NK-92 (cell line): ENCODE results near the gene SEC23A.

Experiments
- DNase-seq: peaks from one replicate; lab custom pipeline; 2025; ENCODE audit not compliant: unreplicated experiment; lab: John Stamatoyannopoulos, UW

The SEC23A gene

DNA sequence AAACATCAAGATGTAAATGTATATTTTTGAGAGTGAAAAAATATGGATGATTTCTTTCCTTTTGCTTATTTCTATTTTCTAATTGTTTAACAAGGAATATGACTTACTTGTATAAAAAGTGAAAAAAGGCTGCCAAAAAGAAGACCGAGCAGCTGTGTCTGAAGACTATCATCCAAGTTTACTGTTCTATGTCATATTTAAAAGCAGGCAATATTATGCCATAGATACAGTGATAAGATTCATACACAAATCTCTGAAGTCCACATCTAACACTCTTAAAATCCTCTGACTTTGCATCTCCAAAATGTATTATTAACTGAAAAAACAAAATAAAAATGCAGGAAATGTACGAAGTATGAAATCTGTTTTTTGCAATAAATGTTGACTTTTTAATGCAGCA, 109.1 kb downstream of the SEC23A start:
- no peak for DNase-seq

DNA sequence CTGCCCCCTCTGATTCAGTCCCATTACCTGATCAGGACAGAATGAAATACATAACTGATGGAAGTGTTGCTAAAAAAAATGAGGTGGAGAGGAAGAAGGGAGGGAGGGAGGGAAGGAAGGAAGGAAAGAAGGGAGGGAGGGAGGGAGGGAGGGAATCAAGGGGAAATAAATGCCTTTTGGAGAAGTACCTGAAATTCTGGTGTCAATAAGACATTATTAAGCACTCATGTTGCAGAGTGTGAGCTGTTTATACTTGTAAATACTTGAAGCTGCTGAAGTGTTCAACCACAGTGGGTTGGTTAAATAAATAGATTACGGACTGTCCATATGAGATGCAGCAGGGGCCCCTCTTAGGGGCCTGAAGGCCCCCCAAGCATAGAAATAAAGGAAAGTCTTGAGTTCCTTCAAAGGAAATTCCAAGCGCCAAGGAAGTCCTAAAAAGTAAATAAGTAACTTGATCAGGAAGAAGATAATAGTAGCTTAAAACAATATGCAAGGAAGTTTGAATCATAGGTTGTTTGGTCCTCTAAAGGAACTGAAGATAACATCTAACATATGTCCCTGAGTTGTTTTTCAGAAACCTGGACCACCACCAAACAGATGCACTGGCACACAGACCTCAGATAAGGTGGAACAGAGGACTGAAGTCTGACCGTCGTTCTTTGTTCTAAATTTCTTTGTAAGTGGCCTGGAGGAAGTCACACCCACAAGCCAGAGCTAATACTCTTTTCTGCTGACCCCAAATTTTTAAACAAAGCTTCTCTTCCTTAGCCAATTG, 110.8 kb downstream of the SEC23A start:
- DNase-seq: no peak

DNA sequence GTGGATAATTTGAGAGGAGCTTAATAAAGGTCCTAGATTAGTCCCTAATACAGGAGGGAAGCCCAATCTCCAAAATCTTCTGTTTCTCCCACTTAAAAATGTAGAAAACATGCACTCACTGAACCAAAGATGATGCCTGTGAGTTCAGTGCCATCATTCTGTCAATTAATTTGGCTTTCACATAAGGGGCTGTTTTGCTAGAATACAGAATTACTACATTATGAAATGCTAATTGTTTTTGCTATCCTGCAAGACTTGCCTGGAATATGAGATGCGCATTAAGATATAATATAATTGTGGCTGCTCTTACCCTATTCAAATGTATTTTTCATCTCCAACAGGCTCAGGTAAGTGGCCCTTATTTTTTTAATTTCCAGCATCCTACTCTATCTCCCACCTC, 111.7 kb downstream of the SEC23A start:
- no peak for DNase-seq

- no peak for DNase-seq
Observed at GRCh38 chr14:38989922-38990546, 113.0 kb downstream of the SEC23A start.

- DNase-seq: no peak
Observed at GRCh38 chr14:38987781-38988180, 115.3 kb downstream of the SEC23A start.

GRCh38 chr14:38982837-38983236, 120.2 kb downstream of the SEC23A start:
- no peak for DNase-seq

DNA sequence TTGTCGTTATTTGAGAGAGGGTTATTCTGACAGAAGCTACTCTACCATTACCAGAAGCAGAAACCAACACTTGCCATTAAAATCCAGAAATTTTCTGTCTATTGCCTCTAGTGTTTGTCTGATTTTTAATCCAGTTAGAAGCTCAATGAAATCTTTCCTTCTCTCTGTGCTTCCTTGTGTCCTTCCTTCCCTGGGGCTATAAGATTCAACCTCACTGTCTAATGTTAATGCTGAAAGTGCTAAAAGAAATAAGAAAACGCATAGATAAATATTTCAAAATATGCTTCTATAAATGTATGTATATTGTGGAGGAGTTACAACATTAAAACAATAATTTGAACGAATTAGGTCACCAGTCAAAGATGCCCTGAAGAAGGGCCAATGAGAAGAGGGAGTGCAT, 120.8 kb downstream of the SEC23A start:
- DNase-seq: no peak
